ENCODE results near the gene RAP1GAP. TPM values are rescaled to one million over a fixed set of nuclear protein-coding genes. Genes with fewer than 3 reads are reported as not detected.
A peak's percentile ranks its signal among the peaks of the same experiment; 100 is the strongest.

RAP1GAP gene
- total and polyA plus RNA-seq, 9 of the 15 experiments (the other 6 are each of a cell fraction or from before 2014, with no cell fraction given), result 0.29 to 30.2 (median 19.2) TPM

DNA sequence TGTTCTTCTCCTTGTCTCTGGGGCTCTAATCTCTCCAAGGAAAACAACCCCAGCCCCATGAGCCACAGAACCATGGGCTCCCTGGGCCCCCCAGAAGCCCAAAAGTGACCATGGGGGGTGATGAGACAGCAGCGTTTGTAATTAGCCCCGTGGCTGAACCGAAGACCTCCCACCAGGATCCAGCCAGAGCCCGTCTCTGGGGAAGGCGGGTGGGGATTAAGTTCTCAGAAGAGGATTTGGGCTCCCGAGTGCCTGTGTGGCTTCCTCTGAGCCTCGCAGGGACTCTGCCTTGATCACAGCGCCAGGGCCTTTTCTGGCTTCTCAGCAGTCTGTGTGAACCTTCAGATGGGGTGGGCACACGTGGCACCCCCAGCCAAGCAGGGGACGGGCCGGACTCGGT, 82.9 kb downstream of the RAP1GAP start (continued):
- no peak for TF ChIP-seq USF2 (CRISPR knock-in tag; IDR thresholded peaks at IDR 0.05)
- TF ChIP-seq RB1 (IDR thresholded peaks at IDR 0.05; ENCODE audit: low read depth), result no peak
- no peak for TF ChIP-seq PHF20 (IDR thresholded peaks at IDR 0.05; ENCODE audit: partially characterized antibody)
- TF ChIP-seq SMC3 (conservative IDR thresholded peaks at IDR 0.05; ENCODE audit: insufficient read depth, low read depth, low read length), result no peak
- TF ChIP-seq AFF4 (CRISPR knock-in tag; IDR thresholded peaks at IDR 0.05), result no peak
- TF ChIP-seq ZBTB17 (CRISPR knock-in tag; IDR thresholded peaks at IDR 0.05), result no peak

- H3K4me3 ChIP-seq, result no peak overlapping the region
- ChIA-PET POLR2A (interaction anchor here (0.6 to 0.8 kb wide), 4 partner anchors 31 to 804 kb away, joined by 3 to 5 read pairs (median 3); no protein-coding TSS in a partner anchor), CTCF (ENCODE audit: low intra/inter-chr PET ratio) (no interaction called here)
- intact Hi-C loops (cut with micrococcal nuclease), result no loop called here
- no peaks in the 10 kb centered on the region for H3K9me3 ChIP-seq (replicated peaks; ENCODE audit: control insufficient read depth, insufficient read depth, low read depth, low read length)
- peaks cover 12 to 30% of the 10 kb centered on the region in 2 experiments for H3K27me3 ChIP-seq (ENCODE audit: control insufficient read depth in 2 of 2, insufficient read depth in 2 of 2, low read length in 2 of 2)
- H3K4me2 ChIP-seq (ENCODE audit: insufficient read depth, low read length), result no peak overlapping the region
- no peaks in the 10 kb centered on the region for H3K36me3 ChIP-seq (ENCODE audit: control insufficient read depth, insufficient read depth, low read length)
- ATAC-seq (peak; percentile 52), FAIRE-seq (peak; percentile 69), DNase-seq (ENCODE audit: extremely low read depth in 1 of 4, low spot score in 3 of 4) (peak in 2 of 4 experiments; percentile 54 to 60)
- H3K79me2 ChIP-seq (ENCODE audit: control insufficient read depth, insufficient read depth, low read length), result no peaks in the 10 kb centered on the region
- BruUV-seq (replicated peaks), result no TSS peak
- no peak overlapping the region for H3K27ac ChIP-seq (ENCODE audit: extremely low read depth, low read depth, low read length)
- WGBS (ENCODE audit: insufficient coverage, low coverage, missing lambda C conversion rate), result 10% methylated on average over 9 of the region's 9 CpGs
- H4K20me1 ChIP-seq (replicated peaks; ENCODE audit: control insufficient read depth, insufficient read depth, low read length), result no peaks in the 10 kb centered on the region; the same call in 1 of the 2 replicates
- peak overlapping the region in 1 of 2 experiments; percentile 7; a peak in 1 of 4 replicates for H3K9ac ChIP-seq (ENCODE audit: insufficient read depth in 1 of 2, low read depth in 2 of 2, low read length in 2 of 2)
- H3K9me1 ChIP-seq (ENCODE audit: control insufficient read depth, insufficient read depth, low read length), result no peaks in the 10 kb centered on the region
- TF ChIP-seq EGR1 (conservative IDR thresholded peaks at IDR 0.05) (peak; percentile 53), HDAC1 (IDR thresholded peaks at IDR 0.05) (no peak; a peak in 1 of 4 replicates), EHMT2 (IDR thresholded peaks at IDR 0.05) (0 out of 2 replicates have a peak, but pooled peaks have one; percentile 26), CBFA2T3 (IDR thresholded peaks at IDR 0.05) (peak; percentile 28; the same call in 1 of the 2 replicates)
- H3K4me1 ChIP-seq (replicated peaks in 1 of 2; ENCODE audit: control insufficient read depth in 2 of 2, insufficient read depth in 2 of 2, low read length in 2 of 2), result peaks cover 15 to 26% of the 10 kb centered on the region in 2 experiments; a peak in 4 of 5 replicates
- H2AFZ ChIP-seq (ENCODE audit: low read depth, low read length), result no peak overlapping the region
- in situ Hi-C loops (cut with MboI), result loop anchor here (5.0 kb wide), 1 partner anchor 73 kb away; no protein-coding TSS in a partner anchor
Observed at GRCh38 chr1:21585037-21585436, 84.1 kb downstream of the RAP1GAP start.

All from K562 (cell line).